Endodermal cell (in vitro differentiated cells): ENCODE data around the gene GPC4. TPM values are rescaled to one million over a fixed set of nuclear protein-coding genes. Genes with fewer than 3 reads are reported as not detected.

Source experiments
- DNase-seq: peaks from one replicate; pipeline ENCODE4 v3.0.0-alpha.2; 2017
- H3K27ac ChIP-seq: 2 replicates; pipeline ENCODE4 v1.5.1; 2013; ENCODE audit warnings: mild to moderate bottlenecking, low read depth, low read length, moderate library complexity
- H3K27me3 ChIP-seq: 2 replicates; pipeline ENCODE4 v1.6.1; 2013; ENCODE audit warnings: mild to moderate bottlenecking, low read length, moderate library complexity; ENCODE audit not compliant: insufficient read depth, control insufficient read depth, poor library complexity, severe bottlenecking
- H3K36me3 ChIP-seq: 2 replicates; pipeline ENCODE4 v1.7.0; 2013; ENCODE audit warnings: mild to moderate bottlenecking, low read length, moderate library complexity; ENCODE audit not compliant: control insufficient read depth, insufficient read depth
- H3K4me1 ChIP-seq: one replicate; pipeline ENCODE4 v1.7.0; 2013; ENCODE audit warnings: low read length; ENCODE audit not compliant: control insufficient read depth, insufficient read depth
- H3K4me3 ChIP-seq: 2 replicates; pipeline ENCODE4 v1.5.1; 2013; ENCODE audit warnings: mild to moderate bottlenecking, low read length, moderate library complexity
- H3K9ac ChIP-seq: 2 replicates; pipeline ENCODE4 v1.6.1; 2013; ENCODE audit warnings: mild to moderate bottlenecking, low read length, moderate library complexity; ENCODE audit not compliant: poor library complexity, severe bottlenecking; ENCODE audit errors: extremely low read depth
- H3K9me3 ChIP-seq: 2 replicates; pipeline ENCODE4 v1.6.1; 2013; ENCODE audit warnings: mild to moderate bottlenecking, low read length, moderate library complexity; ENCODE audit not compliant: control insufficient read depth
- H3K27ac Mint-ChIP-seq: 2 replicates; pipeline ENCODE4 v1.8.0; 2020; ENCODE audit warnings: mixed read lengths
- H3K27me3 Mint-ChIP-seq: 2 replicates; pipeline ENCODE4 v1.8.0; 2021; ENCODE audit warnings: mild to moderate bottlenecking, mixed read lengths; ENCODE audit not compliant: insufficient read depth
- H3K36me3 Mint-ChIP-seq: 2 replicates; pipeline ENCODE4 v1.8.0; 2020; ENCODE audit warnings: low read depth, mixed read lengths
- H3K4me1 Mint-ChIP-seq: 2 replicates; pipeline ENCODE4 v1.8.0; 2020; ENCODE audit warnings: mixed read lengths
- H3K4me3 Mint-ChIP-seq: 2 replicates; pipeline ENCODE4 v1.8.0; 2020; ENCODE audit warnings: mild to moderate bottlenecking, moderate library complexity, mixed read lengths
- H3K9me3 Mint-ChIP-seq: 2 replicates; pipeline ENCODE4 v1.8.0; 2020; ENCODE audit warnings: mild to moderate bottlenecking, mixed read lengths
- CTCF ChIP-seq: fragments of 200-600 bp; sonication (generic); conservative IDR thresholded peaks from 2 replicates; pipeline ENCODE4 v1.5.0; 2021; ENCODE audit warnings: antibody characterized with exemption, mild to moderate bottlenecking
- WGBS, 2 experiments: methylation state at CpG; one replicate each; pipeline versions ENCODE4 v1.1.5 to v1.1.7; 2013; ENCODE audit warnings: missing lambda C conversion rate in 2 of 2, mixed read lengths in 1 of 2; ENCODE audit not compliant: insufficient coverage in 1 of 2, insufficient read length in 1 of 2; 5-methylcytosine and 5-hydroxymethylcytosine counted together
- total RNA-seq, 2 donors: library from RNA; stranded (reverse); fragmentation: NEBNext Ultra II Directional in 1 of 2; extraction: Animal tissue kit (Norgen Biotek cat#: 25700) in 1 of 2; gene quantifications; 2 replicates in 1 of 2; 3 replicates in 1 of 2; pipeline ENCODE4 v1.2.1, GENCODE V29; 2021

Gene GPC4
- total RNA-seq, 2 donors from 2014 or later, result 281 to 829 TPM

DNA sequence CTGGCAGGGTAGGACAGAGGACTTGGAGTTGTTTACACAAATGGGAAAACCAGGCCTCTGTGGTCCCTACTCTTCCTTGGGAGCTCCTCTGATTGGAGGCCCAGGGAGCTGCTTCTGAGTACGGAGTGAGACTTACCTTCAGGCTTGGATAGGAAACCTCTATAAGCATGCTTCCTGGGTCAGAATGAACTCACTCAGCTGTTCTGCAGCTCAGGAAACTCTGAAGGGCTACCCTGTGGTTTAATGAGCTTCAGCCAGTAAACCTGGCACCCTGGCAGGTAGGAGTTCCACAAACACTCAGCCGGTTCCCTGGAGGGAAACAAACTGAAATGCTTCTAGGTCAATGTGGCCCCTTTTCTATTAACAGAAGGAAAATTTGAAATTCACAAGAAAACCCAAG lies 146.1 kb downstream of the GPC4 start:
- TF ChIP-seq CTCF, result no peak
- Histone ChIP-seq H3K9ac (no peak overlapping the region), H3K36me3 (no peaks in the 10 kb centered on the region), H3K4me1 (no peaks in the 10 kb centered on the region), H3K9me3 (no peaks in the 10 kb centered on the region), H3K27ac (no peak overlapping the region), H3K4me3 (no peak overlapping the region), H3K27me3 (no peaks in the 10 kb centered on the region)
- Mint-ChIP-seq H3K4me3 (no peak overlapping the region), H3K27me3 (no peaks in the 10 kb centered on the region), H3K9me3 (peaks cover 3% of the 10 kb centered on the region), H3K27ac (no peak overlapping the region), H3K36me3 (no peaks in the 10 kb centered on the region), H3K4me1 (peaks cover 41% of the 10 kb centered on the region)
- no peak for DNase-seq
- 80 to 84% methylated on average over 1 to 2 of the region's 2 CpGs for WGBS, 2 experiments

- no peak overlapping the region for H3K4me3 Mint-ChIP-seq
- H3K36me3 Mint-ChIP-seq, result no peaks in the 10 kb centered on the region
- peaks cover 3% of the 10 kb centered on the region for H3K9me3 Mint-ChIP-seq
- Histone ChIP-seq H3K4me1 (no peaks in the 10 kb centered on the region), H3K27ac (no peak overlapping the region), H3K36me3 (no peaks in the 10 kb centered on the region), H3K9me3 (no peaks in the 10 kb centered on the region), H3K9ac (no peak overlapping the region), H3K4me3 (no peak overlapping the region), H3K27me3 (no peaks in the 10 kb centered on the region)
- WGBS, 2 experiments, result 100% methylated on average over 2 of the region's 2 CpGs; no CpG with 5 or more reads in 1 of the 2 experiments
- DNase-seq, result no peak
- H3K27me3 Mint-ChIP-seq, result no peaks in the 10 kb centered on the region
- H3K27ac Mint-ChIP-seq, result no peak overlapping the region
- no peak for TF ChIP-seq CTCF
- H3K4me1 Mint-ChIP-seq, result peaks cover 38% of the 10 kb centered on the region
These were observed 147.7 kb downstream of the GPC4 start for GRCh38 chrX:133267621-133268020.

DNA sequence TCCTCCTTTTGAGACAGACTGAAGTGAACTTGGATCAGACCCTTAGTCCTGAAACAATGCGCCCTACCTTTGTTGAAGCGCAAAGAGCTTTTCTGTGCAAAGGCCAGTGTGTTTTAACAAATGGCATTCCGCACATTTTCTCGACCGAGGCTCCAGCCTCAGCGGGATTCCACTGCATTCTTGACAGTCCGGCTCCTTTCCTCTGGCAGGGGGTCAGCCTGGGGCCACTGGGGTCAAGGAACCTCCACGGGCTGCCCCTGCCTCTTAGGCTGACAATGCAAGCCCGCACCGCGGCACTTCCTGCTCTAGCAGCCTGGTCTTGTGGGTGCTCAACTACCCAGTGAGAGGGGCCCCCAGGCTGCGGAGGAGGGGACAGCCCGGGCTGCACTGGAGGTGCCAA lies 150.0 kb downstream of the GPC4 start:
- no peak overlapping the region for H3K9ac ChIP-seq
- no peaks in the 10 kb centered on the region for H3K36me3 ChIP-seq
- H3K27me3 Mint-ChIP-seq, result no peaks in the 10 kb centered on the region
- peak overlapping the region; percentile 19 for H3K4me3 Mint-ChIP-seq
- peak overlapping the region; percentile 67 for H3K27ac Mint-ChIP-seq
- no peak for TF ChIP-seq CTCF
- H3K27ac ChIP-seq, result peak overlapping the region; percentile 88
- WGBS, 2 experiments, result 0 to 15% methylated on average over 2 to 13 of the region's 13 CpGs
- peaks cover 34% of the 10 kb centered on the region for H3K4me1 Mint-ChIP-seq
- no peaks in the 10 kb centered on the region for H3K4me1 ChIP-seq
- peaks cover 3% of the 10 kb centered on the region for H3K9me3 Mint-ChIP-seq
- no peak overlapping the region for H3K4me3 ChIP-seq
- no peaks in the 10 kb centered on the region for H3K27me3 ChIP-seq
- no peaks in the 10 kb centered on the region for H3K36me3 Mint-ChIP-seq
- DNase-seq, result peak; percentile 88
- H3K9me3 ChIP-seq, result no peaks in the 10 kb centered on the region
